GM20000 (cell line): ENCODE results near the gene ZNF710.

Source experiments
- DNase-seq: peaks from one replicate; pipeline ENCODE4 v3.0.0; 2012; ENCODE audit warnings: low spot score
- CTCF ChIP-seq: IDR thresholded peaks from 2 replicates; pipeline ENCODE4 v1.5.1; 2012; ENCODE audit warnings: mild to moderate bottlenecking, control low read depth; ENCODE audit errors: extremely low read depth, missing control alignments

The ZNF710 gene

GRCh38 chr15:90028376-90028944 lies 27.3 kb downstream of the ZNF710 start:
- no peak for DNase-seq
- no peak for TF ChIP-seq CTCF

GRCh38 chr15:90029024-90029423 lies 27.9 kb downstream of the ZNF710 start:
- no peak for DNase-seq
- no peak for TF ChIP-seq CTCF

GRCh38 chr15:90030376-90030775 lies 29.3 kb downstream of the ZNF710 start:
- TF ChIP-seq CTCF = no peak
- DNase-seq = no peak

GRCh38 chr15:90031231-90031791 lies 30.2 kb downstream of the ZNF710 start:
- TF ChIP-seq CTCF = no peak
- peak; percentile 75 for DNase-seq

- no peak for TF ChIP-seq CTCF
- DNase-seq = no peak
These were observed 31.9 kb downstream of the ZNF710 start for GRCh38 chr15:90033006-90033405.

- no peak for TF ChIP-seq CTCF
These were observed 32.3 kb downstream of the ZNF710 start for GRCh38 chr15:90033448-90033847.

GRCh38 chr15:90035095-90035839 lies 34.1 kb downstream of the ZNF710 start:
- DNase-seq = no peak
- no peak for TF ChIP-seq CTCF

More at GRCh38 chr15:90033448-90033847, 32.3 kb downstream of the ZNF710 start:
- no peak for DNase-seq
